K562 (cell line): Measurements from ENCODE around the gene HPS3. TPM values are rescaled to one million over a fixed set of nuclear protein-coding genes. Genes with fewer than 3 reads are reported as not detected.

ENCODE experiments used
- ATAC-seq: fragments of 200-7000 bp; cut with Tn5 transposase; 3 replicates; pipeline ENCODE4 v1.9.1; 2020; ENCODE audit warnings: moderate library complexity
- BruUV-seq: library from RNA; stranded (reverse); fragments of 400-500 nt; replicated peaks from 2 replicates; lab custom pipeline; 2021; lab: Mats Ljungman, UMichigan
- CTCF ChIA-PET: fragments of 300-600 bp; formaldehyde crosslinking; extraction: SDS; loops from one replicate; lab custom pipeline; 2021; ENCODE audit warnings: low intra/inter-chr PET ratio; lab: Yijun Ruan, JAX
- POLR2A ChIA-PET: fragments of 300-600, 350-650 bp; sonication (Branson Sonifier 250); formaldehyde crosslinking; extraction: SDS; loops from one replicate; lab custom pipeline; 2021; ENCODE audit warnings: antibody characterized with exemption, inconsistent platforms; lab: Yijun Ruan, JAX
- DNase-seq, 4 experiments: peaks; one replicate each; pipeline versions ENCODE4 v3.0.0 to v3.0.0-alpha.2; 2011 to 2018; ENCODE audit warnings: low spot score in 3 of 4, mixed read lengths in 3 of 4; ENCODE audit errors: extremely low read depth in 1 of 4
- FAIRE-seq: peaks from 2 replicates; lab custom pipeline; 2011; peaks lifted over from hg19 to GRCh38; lab: Jason Lieb, UNC
- H2AFZ ChIP-seq: 2 replicates; pipeline ENCODE4 v1.6.0; 2011; ENCODE audit warnings: low read depth, low read length, control low read depth, inconsistent platforms
- H3K27ac ChIP-seq: fragments of 200-600 bp; 3 replicates; pipeline ENCODE4 v1.8.0; 2011; ENCODE audit warnings: low read depth, mild to moderate bottlenecking, control low read depth, inconsistent platforms, low read length, moderate library complexity, mixed read lengths; ENCODE audit errors: extremely low read depth
- H3K27me3 ChIP-seq, 2 experiments: fragments of 300-600 bp in 1 of 2; 2 replicates in 1 of 2; 3 replicates in 1 of 2; pipeline versions ENCODE4 v1.6.0 to v1.8.0; 2011; ENCODE audit warnings: inconsistent platforms in 2 of 2, low read length in 2 of 2, mild to moderate bottlenecking in 1 of 2, mixed read lengths in 1 of 2, moderate library complexity in 1 of 2; ENCODE audit not compliant: control insufficient read depth in 2 of 2, insufficient read depth in 2 of 2
- H3K36me3 ChIP-seq: fragments of 300-600 bp; 3 replicates; pipeline ENCODE4 v1.8.0; 2011; ENCODE audit warnings: mild to moderate bottlenecking, low read length, inconsistent platforms; ENCODE audit not compliant: control insufficient read depth, insufficient read depth
- H3K4me1 ChIP-seq, 2 experiments: fragments of 200-600 bp in 1 of 2; replicated peaks in 1 of 2; 2 replicates in 1 of 2; 3 replicates in 1 of 2; pipeline versions ENCODE4 v1.5.1 to v1.8.0; 2011; ENCODE audit warnings: inconsistent platforms in 2 of 2, low read length in 2 of 2, mild to moderate bottlenecking in 1 of 2, mixed read lengths in 1 of 2, moderate library complexity in 1 of 2; ENCODE audit not compliant: control insufficient read depth in 2 of 2, insufficient read depth in 2 of 2
- H3K4me2 ChIP-seq: 2 replicates; pipeline ENCODE4 v1.6.1; 2011; ENCODE audit warnings: low read length, control low read depth, inconsistent platforms, mixed read lengths; ENCODE audit not compliant: insufficient read depth
- H3K4me3 ChIP-seq: fragments of 200-600 bp; sonication (generic), shearing (Covaris generic); 2 replicates; pipeline ENCODE4 v1.5.1; 2016; ENCODE audit warnings: control low read depth, inconsistent platforms
- H3K79me2 ChIP-seq: fragments of 200-600 bp; 3 replicates; pipeline ENCODE4 v1.8.0; 2011; ENCODE audit warnings: low read length, inconsistent platforms; ENCODE audit not compliant: control insufficient read depth, insufficient read depth
- H3K9ac ChIP-seq, 2 experiments: 2 replicates each; pipeline versions ENCODE4 v1.6.0 to v1.6.1; 2011; ENCODE audit warnings: low read depth in 2 of 2, low read length in 2 of 2, control low read depth in 1 of 2, inconsistent platforms in 1 of 2, mild to moderate bottlenecking in 1 of 2, mixed read lengths in 1 of 2; ENCODE audit not compliant: insufficient read depth in 1 of 2
- H3K9me1 ChIP-seq: one replicate; pipeline ENCODE4 v1.6.0; 2011; ENCODE audit warnings: inconsistent platforms, mild to moderate bottlenecking, low read length, moderate library complexity; ENCODE audit not compliant: control insufficient read depth, insufficient read depth
- H3K9me3 ChIP-seq: replicated peaks from 2 replicates; pipeline ENCODE4 v1.5.1; 2011; ENCODE audit warnings: low read depth, low read length, inconsistent platforms; ENCODE audit not compliant: control insufficient read depth, insufficient read depth
- H4K20me1 ChIP-seq: replicated peaks from 2 replicates; pipeline ENCODE4 v1.6.1; 2011; ENCODE audit warnings: low read length, inconsistent platforms, mixed read lengths; ENCODE audit not compliant: control insufficient read depth, insufficient read depth
- ATF4 ChIP-seq: fragments of 450-650 bp; formaldehyde crosslinking; IDR thresholded peaks from 2 replicates; pipeline ENCODE4 v1.4.0; 2022; ENCODE audit warnings: mild to moderate bottlenecking, moderate library complexity
- DEAF1 ChIP-seq: fragments of 450-650 bp; formaldehyde crosslinking; IDR thresholded peaks from 2 replicates; pipeline ENCODE4 v1.4.0; 2020; ENCODE audit warnings: mild to moderate bottlenecking, moderate library complexity
- E2F5 ChIP-seq: sonication (generic); formaldehyde crosslinking; IDR thresholded peaks from 2 replicates; pipeline ENCODE4 v1.8.0; 2022; ENCODE audit warnings: mild to moderate bottlenecking, missing genetic modification reagents
- FUS ChIP-seq: fragments of 200-400 bp; formaldehyde crosslinking; optimal IDR thresholded peaks from 2 replicates; pipeline ENCODE3; 2017; ENCODE audit warnings: low read depth, low read length
- MAFK ChIP-seq: IDR thresholded peaks from 2 replicates; pipeline ENCODE4 v1.6.1; 2011; ENCODE audit warnings: low read length, improper control_type of control experiment
- NCOA4 ChIP-seq: fragments of 450-650 bp; IDR thresholded peaks from 2 replicates; pipeline ENCODE4 v1.6.1; 2018; ENCODE audit warnings: mild to moderate bottlenecking; ENCODE audit not compliant: partially characterized antibody
- POLR2AphosphoS5 ChIP-seq: IDR thresholded peaks from 2 replicates; pipeline ENCODE4 v1.6.1; 2011; ENCODE audit warnings: mild to moderate bottlenecking, low read depth, low read length, moderate library complexity; ENCODE audit not compliant: control insufficient read depth, insufficient read depth
- TFAM ChIP-seq: fragments of 250-450 bp; sonication (Bioruptor Pico); conservative IDR thresholded peaks from 2 replicates; pipeline ENCODE4 v1.5.0; 2021; ENCODE audit warnings: mild to moderate bottlenecking, moderate library complexity
- WGBS: fragments of 100-300 bp; shearing (Covaris generic); methylation state at CpG from one replicate; pipeline ENCODE4 v1.1.6; 2016; ENCODE audit warnings: low coverage, mixed read lengths; ENCODE audit not compliant: insufficient coverage; ENCODE audit errors: missing lambda C conversion rate; 5-methylcytosine and 5-hydroxymethylcytosine counted together
- in situ Hi-C: fragments of 300-500 bp; cut with MboI; formaldehyde crosslinking; loops from 4 replicates; pipeline ENCODE4 v1.15.0; 2018; ENCODE audit warnings: inconsistent platforms, mixed read lengths
- intact Hi-C: fragments of 100-400 bp; cut with micrococcal nuclease; formaldehyde crosslinking; loops from 2 replicates; pipeline ENCODE4 v1.14.2; 2022
- polyA plus RNA-seq, 8 experiments: library from polyadenylated mRNA; depleted of rRNA in 4 of 8; stranded (reverse) in 5 of 8; unstranded in 3 of 8; fragments of >200 nt; fragmentation: Nextera tagmentation in 2 of 8; fragmentation: Illumina TruSeq in 1 of 8; extraction: Ambion mirVana in 2 of 8; extraction: Trizol in 1 of 8; gene quantifications; 2 replicates each; pipeline versions ENCODE4 v1.2.1 to v1.2.3, GENCODE V29; 2011 to 2014; ENCODE audit warnings: inconsistent platforms in 1 of 8, missing spikeins in 1 of 8
- total RNA-seq, 7 experiments: library from RNA; depleted of rRNA in 6 of 7; stranded (reverse); fragments of >200 nt in 6 of 7; fragmentation: Illumina TruSeq in 2 of 7; extraction: Trizol in 2 of 7; gene quantifications; 2 replicates each; pipeline versions ENCODE4 v1.2.1 to v1.2.3, GENCODE V29; 2011 to 2021; ENCODE audit warnings: low replicate concordance in 1 of 7

The HPS3 gene
- total and polyA plus RNA-seq, 9 of the 15 experiments (the other 6 are each of a cell fraction or from before 2014, with no cell fraction given), result 1.2 to 11.3 (median 7.6) TPM

GRCh38 chr3:149179220-149179619 is 49.8 kb downstream of the HPS3 start:
- peak overlapping the region; percentile 67; the same call in 1 of the 3 replicates for H3K27ac ChIP-seq
- H3K4me3 ChIP-seq, result no peak overlapping the region
- no peaks in the 10 kb centered on the region for H3K79me2 ChIP-seq
- 63% methylated on average over 1 of the region's 1 CpG for WGBS
- no peaks in the 10 kb centered on the region for H3K9me1 ChIP-seq
- ChIA-PET CTCF (no interaction called here), POLR2A (interaction anchor here (1.0 to 1.4 kb wide), 2 partner anchors 13 to 18 kb away, joined by 3 to 4 read pairs; no protein-coding TSS in a partner anchor)
- H3K4me2 ChIP-seq, result no peak overlapping the region
- intact Hi-C loops (no loop called here), in situ Hi-C loops (no loop called here)
- no peak overlapping the region; a peak in 1 of 4 replicates for H3K9ac ChIP-seq
- ATAC-seq (no peak), DNase-seq (no peak), FAIRE-seq (peak; percentile 11)
- TF ChIP-seq ATF4 (CRISPR knock-in tag) (no peak), NCOA4 (no peak), DEAF1 (0 out of 2 replicates have a peak, but pooled peaks have one; percentile 2), TFAM (no peak), POLR2AphosphoS5 (no peak), FUS (no peak), MAFK (no peak), E2F5 (CRISPR knock-in tag) (no peak)
- no peaks in the 10 kb centered on the region for H3K36me3 ChIP-seq
- no peaks in the 10 kb centered on the region for H4K20me1 ChIP-seq
- no TSS peak for BruUV-seq
- H2AFZ ChIP-seq, result 0 out of 2 replicates have a peak overlapping the region, but pooled peaks have one; percentile 14
- peaks cover 7 to 18% of the 10 kb centered on the region in 2 experiments; a peak in 4 of 5 replicates for H3K4me1 ChIP-seq
- 0 out of 5 replicates have a peak, but pooled peaks cover 0 to under 1% of the 10 kb centered on the region in 2 experiments for H3K27me3 ChIP-seq
- no peaks in the 10 kb centered on the region for H3K9me3 ChIP-seq
